VCaP (cell line): Measurements from ENCODE around the gene TOMM6.
A peak's percentile ranks its signal among the peaks of the same experiment; 100 is the strongest.

Experiments used
- H3K27ac ChIP-seq: fragments of 450-650 bp; 2 replicates; pipeline ENCODE4 v1.5.1; 2017
- CTCF ChIP-seq: fragments of 450-650 bp; conservative IDR thresholded peaks from 2 replicates; pipeline ENCODE4 v1.5.1; 2017; ENCODE audit warnings: mild to moderate bottlenecking, moderate library complexity

Gene TOMM6

GRCh38 chr6:41790045-41790444 lies 2.6 kb downstream of the TOMM6 start:
- no peak for TF ChIP-seq CTCF
- H3K27ac ChIP-seq = no peak overlapping the region

GRCh38 chr6:41791305-41791704 lies 3.8 kb downstream of the TOMM6 start:
- no peak overlapping the region for H3K27ac ChIP-seq
- no peak for TF ChIP-seq CTCF

- H3K27ac ChIP-seq = no peak overlapping the region
- TF ChIP-seq CTCF = no peak
Observed at GRCh38 chr6:41791984-41792383, 4.5 kb downstream of the TOMM6 start.

GRCh38 chr6:41796474-41796873 lies 9.0 kb downstream of the TOMM6 start:
- TF ChIP-seq CTCF = no peak
- H3K27ac ChIP-seq = no peak overlapping the region

GRCh38 chr6:41798901-41799558 lies 11.5 kb downstream of the TOMM6 start:
- TF ChIP-seq CTCF = no peak
- no peak overlapping the region for H3K27ac ChIP-seq

- no peak for TF ChIP-seq CTCF
- no peak overlapping the region for H3K27ac ChIP-seq
Observed at GRCh38 chr6:41799559-41799911, 12.0 kb downstream of the TOMM6 start.

- H3K27ac ChIP-seq = no peak overlapping the region
- peak; percentile 78 for TF ChIP-seq CTCF
Observed at GRCh38 chr6:41801380-41801779, 13.9 kb downstream of the TOMM6 start.
